Activated CD4-positive, alpha-beta T cell treated with anti-CD3 and anti-CD28 coated beads for 4 hours (primary cell): ENCODE measurements around the gene PTGR1.
"Not testable (repeated sequence)": the region's sequence is repeated elsewhere in the genome, so short reads cannot be mapped to it uniquely, and the experiment has no call there.

Experiments
- DNase-seq, 2 donors: peaks; one replicate each; pipeline ENCODE4 v3.0.0-alpha.2; 2020

Gene PTGR1

GRCh38 chr9:111599092-111599954 is at the start of gene PTGR1:
PTGR1 (minus strand) TSS chr9:111599647; CDS start chr9:111597422, 2,225 bp downstream.
- DNase-seq = peak; percentile 2 to 4

DNA sequence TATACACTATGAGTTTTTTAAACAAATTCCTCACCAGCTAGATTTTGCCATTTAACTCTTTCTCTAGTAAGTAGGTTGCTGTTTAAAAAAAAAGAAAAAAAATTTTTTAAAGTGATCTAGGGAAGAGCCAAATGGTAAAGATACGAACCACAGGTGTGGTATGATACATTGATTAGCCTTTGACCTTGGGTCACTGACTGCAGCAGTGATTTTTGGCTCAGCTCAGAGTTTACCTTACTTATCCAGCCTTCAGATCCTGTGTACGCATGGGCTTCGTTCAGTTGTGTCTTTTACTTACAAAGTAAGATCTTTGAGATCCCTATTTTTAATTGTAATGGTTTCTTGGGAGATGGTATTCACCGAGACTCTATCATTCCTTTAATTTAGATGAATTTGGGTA is 49.6 kb upstream of the PTGR1 start:
- no peak for DNase-seq

- DNase-seq = no peak
Observed at GRCh38 chr9:111648066-111648465, 48.6 kb upstream of the PTGR1 start.

DNA sequence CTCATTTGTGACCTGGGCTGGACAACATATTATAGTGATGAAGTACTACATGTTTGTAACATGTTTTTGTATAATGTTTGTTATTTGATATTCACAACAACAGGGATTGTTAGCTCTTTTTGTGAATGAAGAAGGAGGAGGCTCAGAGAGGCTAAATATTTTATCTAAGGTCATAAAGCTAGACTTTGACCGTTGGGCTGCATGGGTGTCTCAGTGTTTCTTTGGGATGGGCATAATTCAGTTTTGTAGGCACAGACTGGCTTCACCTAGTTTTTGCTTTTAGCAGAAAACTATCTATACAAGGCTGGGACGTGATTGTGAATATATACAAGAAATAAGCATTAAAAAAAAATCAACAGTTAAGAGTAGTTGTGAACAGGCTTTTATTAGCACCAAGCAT is 47.0 kb upstream of the PTGR1 start:
- no peak for DNase-seq

- no peak for DNase-seq
Observed at GRCh38 chr9:111645806-111646205, 46.4 kb upstream of the PTGR1 start.

DNA sequence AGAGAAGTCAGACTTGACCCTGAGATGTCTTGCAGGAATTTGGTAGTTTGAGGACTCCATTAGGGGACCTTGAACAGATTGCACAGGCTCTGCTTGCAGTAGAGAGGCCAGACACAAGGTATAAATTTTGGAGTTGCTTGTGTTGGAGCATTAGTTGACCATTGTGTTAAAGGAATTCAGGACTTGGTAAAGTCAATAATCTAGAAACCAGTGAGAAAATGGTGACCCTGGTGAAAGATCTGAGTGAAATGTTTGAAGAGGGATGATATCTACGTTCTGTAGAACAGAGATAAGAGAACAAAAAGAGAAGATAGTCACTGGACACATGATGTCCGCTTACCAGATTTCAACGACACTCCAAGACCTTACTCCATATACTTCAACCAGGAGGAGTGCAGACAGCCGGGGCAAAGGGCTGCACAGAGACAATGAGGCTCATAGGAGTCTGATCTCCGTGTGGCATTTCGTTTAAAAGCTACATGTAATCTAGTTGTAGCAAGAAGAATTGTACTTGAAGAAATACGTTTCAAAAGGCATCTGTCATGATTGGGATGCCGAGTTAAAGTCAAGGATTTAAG is 44.8 kb upstream of the PTGR1 start:
- DNase-seq = no peak

DNA sequence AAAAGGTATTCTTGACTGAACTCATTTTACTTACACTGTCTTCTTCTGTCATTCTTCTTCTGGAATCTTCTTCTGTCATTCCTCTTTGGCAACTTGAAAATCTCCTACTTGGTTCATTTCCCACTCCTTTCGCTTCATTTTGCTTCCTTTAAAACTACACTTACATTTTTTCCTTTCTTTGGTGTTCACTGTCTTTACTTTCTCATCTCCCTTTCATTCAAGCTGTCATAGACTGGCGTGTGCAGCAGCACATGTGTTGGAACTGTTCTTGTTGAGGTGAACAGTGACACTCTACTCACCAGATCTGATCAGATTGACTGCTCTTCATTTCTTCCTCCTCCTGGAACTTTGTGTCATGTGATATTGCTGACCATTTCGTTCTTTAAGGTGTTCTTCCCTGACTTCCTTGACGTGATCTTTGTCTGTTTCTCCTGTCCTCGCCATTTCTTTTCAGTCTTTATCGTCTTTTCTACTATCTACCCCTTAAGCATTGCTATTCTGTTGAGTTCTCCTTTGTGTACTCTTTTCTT is 38.0 kb upstream of the PTGR1 start:
- no peak for DNase-seq

DNA sequence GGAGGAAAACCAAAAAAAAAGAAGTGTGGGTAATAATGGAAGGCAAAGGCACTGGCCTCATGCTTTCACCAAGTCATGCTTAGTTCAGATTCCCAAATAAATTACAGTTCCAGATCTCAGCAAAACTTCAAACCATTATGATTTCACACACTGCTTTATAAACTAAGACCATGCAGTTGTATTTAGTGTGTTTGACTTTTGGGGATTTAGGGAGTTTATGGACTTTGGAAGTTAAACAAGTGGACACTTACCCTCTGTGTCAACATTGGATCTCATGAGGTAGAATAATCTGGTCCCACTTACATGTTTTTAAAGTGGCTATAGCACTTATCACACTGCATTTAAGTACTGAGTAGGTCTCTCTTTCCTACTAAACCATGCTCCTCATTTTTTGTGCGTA is 35.4 kb upstream of the PTGR1 start:
- no peak for DNase-seq

- DNase-seq = no peak
Observed at GRCh38 chr9:111633389-111633736, 33.9 kb upstream of the PTGR1 start.

DNA sequence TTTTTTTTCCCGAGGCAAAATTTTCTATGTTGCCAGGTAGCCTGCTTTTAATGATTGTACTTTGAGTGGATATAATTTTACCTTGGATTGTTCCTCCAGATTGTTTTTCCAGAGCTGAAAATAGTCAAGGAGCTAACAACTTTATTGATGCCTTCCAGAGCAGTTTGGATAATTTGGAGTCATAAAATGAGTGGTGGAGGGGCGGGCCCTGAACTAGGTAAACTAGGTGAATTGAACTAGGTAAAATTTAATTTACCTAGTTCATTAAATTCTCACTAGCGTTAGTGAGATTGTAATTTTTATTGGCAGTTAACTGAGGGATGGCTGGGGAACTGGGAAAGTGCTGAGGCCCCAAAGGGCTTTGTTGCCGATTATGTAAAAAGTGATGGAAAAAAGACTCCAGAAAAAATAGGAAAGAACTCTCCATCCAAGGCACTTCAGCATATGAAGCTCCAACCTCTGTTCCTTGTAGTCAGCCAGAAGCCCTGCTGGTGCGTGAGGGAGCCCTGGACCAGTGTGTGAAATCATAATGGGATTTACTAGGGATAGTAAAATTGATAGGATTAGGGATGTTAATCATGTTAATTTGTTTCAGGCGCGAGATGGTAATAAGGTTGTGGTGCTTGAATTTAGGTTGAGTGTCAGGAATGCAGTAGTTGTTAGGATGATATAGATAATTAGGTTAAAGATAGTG is 33.4 kb upstream of the PTGR1 start:
- DNase-seq = no peak

DNA sequence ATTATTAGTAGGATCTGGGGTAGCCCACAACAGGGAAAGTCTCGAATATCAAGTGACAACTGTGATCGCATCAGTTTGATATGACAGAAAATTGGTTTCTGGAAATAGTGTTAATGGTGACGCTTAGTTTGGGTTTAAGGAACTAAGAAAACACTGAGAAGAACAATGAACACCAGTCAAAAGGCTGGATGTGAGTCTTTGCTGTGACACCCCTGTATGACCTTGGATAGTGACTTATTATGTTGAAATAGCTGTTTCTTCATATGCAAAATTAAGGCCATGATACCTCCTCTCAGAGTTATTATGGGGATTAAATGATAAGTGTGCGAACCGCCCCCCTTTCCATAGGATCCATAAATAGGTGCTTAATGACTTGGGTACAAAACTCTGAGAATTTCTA is 32.6 kb upstream of the PTGR1 start:
- DNase-seq = no peak

GRCh38 chr9:111631214-111631971 is 31.9 kb upstream of the PTGR1 start, which contains the start of gene DNAJC25:
DNAJC25 (plus strand) TSS chr9:111631334; CDS start chr9:111631408, 74 bp downstream.
- peak; percentile 95 for DNase-seq

- no peak for DNase-seq
Observed at GRCh38 chr9:111630964-111631213, 31.4 kb upstream of the PTGR1 start.

GRCh38 chr9:111630182-111630963 is 30.9 kb upstream of the PTGR1 start:
- no peak for DNase-seq

GRCh38 chr9:111628411-111628810 is 29.0 kb upstream of the PTGR1 start:
- DNase-seq = no peak

DNA sequence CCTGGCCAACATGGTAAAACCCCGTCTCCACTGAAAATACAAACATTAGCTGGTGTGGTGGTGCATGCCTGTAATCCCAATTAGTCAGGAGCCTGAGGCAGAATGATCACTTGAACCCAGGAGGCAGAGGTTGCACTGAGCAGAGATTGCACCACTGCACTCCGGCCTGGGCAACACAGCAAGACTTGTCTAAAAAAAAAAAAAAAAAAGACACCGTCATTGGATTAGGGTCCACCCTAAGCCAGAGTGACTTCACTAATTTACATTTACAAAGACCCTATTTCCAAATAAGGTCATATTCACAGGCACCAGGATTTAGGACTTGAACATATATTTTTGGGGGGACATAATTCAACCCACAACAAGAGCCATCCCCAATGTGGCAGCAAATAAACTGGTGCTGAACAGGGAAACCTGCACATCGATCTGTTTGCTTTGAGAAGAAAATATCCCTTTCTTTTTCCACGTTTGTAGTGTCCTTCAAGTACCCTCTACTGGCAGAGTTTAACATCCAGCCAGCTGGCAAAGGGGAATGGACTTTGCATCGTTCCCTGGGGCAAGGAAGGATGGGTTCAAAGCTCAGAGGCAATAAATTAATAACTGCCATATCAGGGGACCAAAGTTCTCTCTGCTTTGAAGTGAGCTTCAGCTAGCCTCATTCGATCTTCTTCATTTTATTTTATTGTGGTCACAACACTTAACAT is 28.0 kb upstream of the PTGR1 start:
- no peak for DNase-seq

DNA sequence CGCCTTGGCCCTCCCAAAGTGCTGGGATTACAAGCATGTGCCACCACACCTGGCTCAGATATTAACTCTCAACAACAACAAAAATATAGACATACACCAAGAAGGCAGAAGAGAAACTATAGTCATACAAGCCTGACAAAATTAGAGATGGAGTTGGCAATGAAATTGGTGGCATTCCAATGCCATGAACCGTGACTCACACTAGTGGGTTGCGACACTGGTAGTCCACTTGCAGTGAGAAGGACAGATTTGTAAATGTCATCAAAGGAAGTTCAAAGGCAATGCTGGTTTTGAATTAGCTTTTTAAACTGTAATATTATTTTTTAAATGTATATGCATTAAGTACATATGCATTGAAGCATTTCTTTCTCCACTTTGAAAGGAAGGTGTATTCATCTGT is 23.2 kb upstream of the PTGR1 start:
- no peak for DNase-seq

DNA sequence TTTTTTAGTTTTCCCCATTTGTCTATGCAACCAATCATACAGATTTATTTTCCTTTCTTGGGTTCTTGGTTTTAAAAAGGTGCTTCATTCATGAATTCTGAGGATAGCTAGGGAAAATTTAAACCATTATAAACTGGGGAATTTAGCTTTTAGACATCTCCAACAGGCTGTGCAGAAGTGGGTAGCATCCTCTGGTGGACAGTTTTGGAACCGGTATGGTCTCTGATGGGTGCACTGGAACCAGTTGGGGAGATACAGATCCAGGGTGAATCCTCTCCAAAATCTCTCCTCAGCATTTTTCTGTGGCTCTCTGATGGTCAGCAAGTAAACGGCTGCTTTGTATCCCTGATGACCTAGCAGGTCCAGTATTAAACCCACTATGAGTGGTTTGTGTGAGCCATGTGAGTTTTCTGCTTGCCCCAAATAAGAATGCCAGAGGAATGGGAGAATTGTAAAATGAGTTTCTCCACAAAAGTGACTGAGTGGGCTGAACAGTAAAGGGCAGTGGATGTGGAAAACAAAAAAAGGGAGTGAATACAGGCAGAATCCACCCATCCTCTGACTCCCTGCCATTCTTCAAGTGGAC is 22.5 kb upstream of the PTGR1 start:
- no peak for DNase-seq

DNA sequence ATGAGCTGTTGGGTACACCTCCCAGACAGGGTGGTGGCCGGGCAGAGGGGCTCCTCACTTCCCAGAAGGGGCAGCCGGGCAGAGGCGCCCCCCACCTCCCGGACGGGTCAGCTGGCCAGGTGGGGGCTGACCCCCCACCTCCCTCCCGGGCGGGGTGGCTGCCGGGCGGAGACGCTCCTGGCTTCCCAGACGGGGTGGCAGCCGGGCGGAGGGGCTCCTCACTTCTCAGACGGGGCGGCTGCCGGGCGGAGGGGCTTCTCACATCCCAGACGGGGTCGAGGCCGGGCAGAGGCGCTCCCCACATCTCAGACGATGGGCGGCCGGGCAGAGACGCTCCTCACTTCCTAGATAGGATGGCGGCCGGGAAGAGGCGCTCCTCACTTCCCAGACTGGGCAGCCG is 17.9 kb upstream of the PTGR1 start:
- DNase-seq = not testable (repeated sequence)

DNA sequence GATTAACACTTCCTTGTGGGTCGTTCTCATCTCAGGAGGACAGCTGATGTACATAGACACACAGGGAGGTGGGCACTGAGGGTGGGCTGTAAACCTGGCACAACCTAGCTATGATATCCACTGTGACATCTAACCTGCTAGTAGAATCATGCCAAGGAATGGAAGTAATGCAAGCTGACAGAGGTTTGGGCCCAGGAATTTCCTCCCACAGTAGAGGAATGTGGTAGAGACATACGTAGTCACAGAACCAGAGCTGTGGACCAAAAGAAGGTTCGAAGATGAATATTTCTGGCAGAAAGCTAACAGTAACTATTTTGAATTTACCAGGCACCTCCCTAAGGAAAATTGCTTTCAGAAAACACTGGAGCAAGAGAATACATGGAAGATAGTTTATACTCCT is 16.5 kb upstream of the PTGR1 start:
- DNase-seq = no peak

DNA sequence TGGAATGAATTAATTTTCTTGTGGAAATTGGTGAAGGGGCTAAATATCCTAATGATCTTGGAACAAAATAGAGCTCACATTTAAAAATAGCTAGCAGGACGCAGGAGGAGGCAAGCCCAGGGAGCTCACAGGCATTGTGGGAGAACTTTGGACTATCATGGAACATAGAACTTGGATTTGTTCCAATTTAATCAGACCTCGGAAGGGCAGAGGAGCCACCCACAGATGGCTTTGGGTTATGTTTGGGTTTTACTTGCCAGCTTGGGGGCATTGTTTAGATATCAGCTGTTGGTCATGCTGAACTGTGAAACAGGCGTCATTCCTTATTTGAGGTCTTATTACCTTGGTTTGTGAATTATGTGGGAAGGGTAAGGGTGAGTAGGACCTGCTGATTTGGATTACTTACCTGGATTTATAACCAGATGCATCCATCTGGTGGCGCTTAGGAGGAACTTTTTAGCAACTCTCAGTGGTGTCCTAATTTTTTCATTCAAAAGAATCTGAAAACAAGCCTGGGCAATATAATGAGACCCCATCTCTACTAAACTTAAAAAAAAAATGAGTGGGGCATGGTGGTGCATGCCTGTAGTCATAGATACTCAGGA is 14.1 kb upstream of the PTGR1 start:
- DNase-seq = no peak
